Measurements from ENCODE around the gene OSBP2.
"Not testable (repeated sequence)": the region's sequence is repeated elsewhere in the genome, so short reads cannot be mapped to it uniquely, and the experiment has no call there.

Gene OSBP2

DNA sequence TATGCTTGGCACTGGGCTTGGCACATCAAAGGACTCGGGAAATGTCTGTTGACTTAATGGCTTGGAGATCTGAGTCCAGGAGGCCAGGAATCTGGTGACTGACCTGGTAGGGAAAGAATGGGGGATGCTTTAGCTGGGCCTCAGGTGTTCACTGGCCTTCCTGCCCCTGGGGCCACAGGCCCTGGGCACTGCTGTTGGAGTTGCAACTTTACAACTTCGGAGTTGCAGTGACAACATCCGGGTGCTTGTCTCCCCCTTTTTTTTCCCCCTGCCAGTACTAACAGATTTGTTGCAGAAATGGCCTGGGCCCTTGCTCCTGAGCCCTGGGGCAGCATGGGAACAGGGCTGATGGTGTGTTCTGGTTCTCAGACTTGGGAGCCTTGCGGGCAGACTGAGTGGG, 23.8 kb downstream of the OSBP2 start:
- no peak for DNase-seq (ENCODE audit: low read depth)

DNA sequence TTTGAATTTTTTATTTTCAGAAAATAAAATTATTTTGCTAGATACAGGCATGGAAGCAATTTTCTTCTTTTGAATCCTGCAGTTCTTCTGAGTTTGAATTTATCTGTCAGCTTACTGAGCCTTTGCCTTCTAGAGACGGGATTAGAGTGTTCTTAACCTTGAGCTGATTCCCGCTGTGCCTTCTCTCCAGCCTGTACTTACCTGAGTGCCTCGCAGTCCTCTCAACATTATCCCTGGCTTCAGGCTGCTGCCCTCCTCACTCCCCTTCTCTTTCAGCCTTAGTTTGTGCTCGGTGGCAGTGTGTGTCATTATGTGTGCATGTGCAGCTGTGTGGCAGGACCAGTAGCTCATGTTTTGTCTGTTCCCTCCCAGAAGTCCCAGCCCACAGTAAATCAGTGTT, 24.3 kb downstream of the OSBP2 start:
- no peak for DNase-seq (ENCODE audit: low read depth)

DNA sequence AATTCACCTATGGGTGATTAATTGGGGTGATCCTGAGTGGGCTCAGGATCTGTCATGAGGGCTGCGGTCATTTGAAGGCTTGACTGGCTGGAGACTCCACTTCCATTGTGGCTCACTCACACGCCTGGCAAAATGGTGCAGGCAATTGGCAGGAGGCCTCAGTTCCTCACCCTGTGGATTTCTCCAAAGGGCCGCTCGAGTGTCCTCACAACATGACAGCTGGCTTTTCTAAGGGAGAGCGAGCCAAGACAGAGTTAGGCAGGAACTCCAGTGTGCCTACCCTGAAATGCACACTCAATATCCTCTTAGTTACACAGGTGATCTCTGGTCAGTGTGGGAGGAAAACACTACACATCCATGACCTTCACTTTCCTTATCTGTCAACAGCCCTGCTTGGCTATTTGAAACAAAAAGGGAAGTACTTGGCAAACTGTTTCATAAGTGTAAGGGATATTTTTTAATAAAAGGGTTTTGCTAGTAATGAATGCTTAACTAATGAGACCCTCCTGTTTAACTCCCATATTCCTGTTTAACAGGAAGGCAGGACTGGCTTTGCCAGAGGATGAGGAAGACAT, 25.7 kb downstream of the OSBP2 start:
- DNase-seq (ENCODE audit: low read depth): no peak

- DNase-seq (ENCODE audit: low read depth): no peak
These were observed 27.1 kb downstream of the OSBP2 start for GRCh38 chr22:30721741-30722140.

GRCh38 chr22:30728826-30729225, 34.2 kb downstream of the OSBP2 start:
- no peak for DNase-seq (ENCODE audit: low read depth)

DNA sequence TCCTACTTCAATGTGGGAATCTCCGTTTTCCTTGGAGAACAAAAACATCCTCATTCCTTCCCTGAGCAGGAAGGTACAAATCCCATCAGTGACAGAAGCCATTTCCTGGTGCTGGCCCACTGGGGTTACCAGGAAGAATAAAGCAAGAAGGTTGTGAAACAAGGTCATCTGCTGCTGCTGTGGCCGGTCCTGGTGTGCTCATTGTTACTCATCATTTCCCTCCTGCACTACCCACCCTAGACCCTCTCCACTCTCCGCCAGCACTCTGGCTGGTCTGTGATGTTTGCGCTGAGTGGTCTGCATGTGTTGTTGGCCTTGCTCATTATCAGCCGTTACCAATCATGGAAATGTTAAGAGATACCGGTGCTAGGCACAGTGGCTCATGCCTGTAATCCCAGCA, 37.0 kb downstream of the OSBP2 start:
- no peak for DNase-seq (ENCODE audit: low read depth)

- DNase-seq (ENCODE audit: low read depth): no peak
These were observed 37.8 kb downstream of the OSBP2 start for GRCh38 chr22:30732426-30732825.

- peak; percentile 71 for DNase-seq (ENCODE audit: low read depth)
These were observed 38.5 kb downstream of the OSBP2 start for GRCh38 chr22:30733181-30733631.

GRCh38 chr22:30740007-30740406, 45.3 kb downstream of the OSBP2 start:
- not testable (repeated sequence) for DNase-seq (ENCODE audit: low read depth)

DNA sequence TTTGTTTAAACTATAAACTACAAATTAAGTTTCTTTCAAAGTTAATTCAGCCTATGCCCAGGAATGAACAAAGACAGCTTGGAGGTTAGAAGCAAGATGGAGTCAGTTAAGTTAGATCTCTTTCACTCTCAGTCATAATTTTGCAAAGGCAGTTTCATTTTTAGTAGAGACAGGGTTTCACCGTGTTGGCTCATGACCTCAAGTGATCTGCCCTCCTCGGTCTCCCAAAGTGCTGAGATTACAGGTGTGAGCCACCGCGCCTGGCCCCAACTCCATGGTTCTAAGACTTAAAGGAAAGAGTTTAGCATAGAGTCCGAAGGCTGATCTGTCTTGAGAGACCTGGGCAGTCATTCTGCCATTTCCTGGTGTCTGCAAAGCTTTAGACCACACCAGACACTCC, 45.8 kb downstream of the OSBP2 start:
- DNase-seq (ENCODE audit: low read depth): not testable (repeated sequence)

- peak; percentile 19 for DNase-seq (ENCODE audit: low read depth)
These were observed 47.9 kb downstream of the OSBP2 start for GRCh38 chr22:30742291-30743256.

DNA sequence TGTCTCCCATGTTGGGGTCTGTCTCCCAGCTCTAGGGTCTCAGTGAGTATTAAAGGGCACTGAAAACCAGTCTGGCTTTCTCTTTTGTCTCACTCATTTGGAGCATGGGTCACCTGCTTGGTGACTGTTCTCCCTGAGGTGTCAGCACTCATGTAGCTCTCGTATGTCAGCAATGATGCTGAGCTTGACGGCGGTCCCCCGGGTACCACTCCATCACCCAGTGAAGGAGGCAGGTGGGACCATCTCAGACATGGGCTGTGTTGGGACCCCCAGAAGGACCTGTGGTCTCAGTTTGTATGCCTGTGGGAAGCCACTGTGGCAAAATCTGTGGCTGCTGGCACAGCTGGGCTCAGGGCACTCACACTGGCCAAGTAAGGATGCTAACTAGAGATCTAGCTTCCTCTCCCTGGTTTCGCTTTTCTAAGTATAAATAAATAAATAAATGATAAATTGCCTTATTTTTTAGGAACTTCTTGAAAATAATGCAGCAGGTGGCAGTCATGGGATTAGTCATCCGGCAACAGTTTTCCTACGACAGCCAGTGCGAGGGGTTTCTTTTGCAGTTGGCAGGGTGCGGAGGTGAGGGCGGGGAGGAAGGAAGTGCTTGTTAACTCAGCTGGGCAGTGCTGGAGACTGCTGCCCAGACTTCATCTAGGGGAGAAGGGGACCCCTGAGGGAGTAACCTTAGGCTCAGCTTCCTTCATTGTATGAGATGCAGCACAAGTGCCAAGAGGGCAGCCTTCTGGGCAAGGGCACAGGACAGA, 48.8 kb downstream of the OSBP2 start:
- no peak for DNase-seq (ENCODE audit: low read depth)

- no peak for DNase-seq (ENCODE audit: low read depth)
These were observed 49.5 kb downstream of the OSBP2 start for GRCh38 chr22:30744224-30744623.

- DNase-seq (ENCODE audit: low read depth): no peak
These were observed 52.8 kb downstream of the OSBP2 start for GRCh38 chr22:30747493-30747892.

DNA sequence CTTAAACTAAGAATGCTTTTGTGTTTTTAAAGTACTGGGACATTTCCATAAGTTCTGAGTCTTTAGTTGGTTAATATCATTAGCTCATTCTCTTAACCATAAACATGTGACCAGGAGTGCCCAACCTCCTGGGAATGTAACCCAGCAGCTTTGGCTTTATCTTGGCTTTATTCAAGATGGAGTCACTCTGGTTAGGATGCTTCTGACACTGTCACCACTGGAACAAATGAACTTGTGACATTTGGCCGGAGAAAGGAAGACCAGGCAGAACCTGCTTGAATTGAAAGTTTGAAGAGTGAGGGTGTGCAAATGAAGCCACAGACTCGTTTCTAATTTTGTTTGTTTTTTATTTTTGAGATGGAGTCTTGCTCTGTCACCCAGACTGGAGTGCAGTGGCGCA, 54.6 kb downstream of the OSBP2 start:
- no peak for DNase-seq (ENCODE audit: low read depth)

- no peak for DNase-seq (ENCODE audit: low read depth)
These were observed 55.2 kb downstream of the OSBP2 start for GRCh38 chr22:30749849-30750248.

GRCh38 chr22:30751529-30751928, 56.9 kb downstream of the OSBP2 start:
- no peak for DNase-seq (ENCODE audit: low read depth)

DNA sequence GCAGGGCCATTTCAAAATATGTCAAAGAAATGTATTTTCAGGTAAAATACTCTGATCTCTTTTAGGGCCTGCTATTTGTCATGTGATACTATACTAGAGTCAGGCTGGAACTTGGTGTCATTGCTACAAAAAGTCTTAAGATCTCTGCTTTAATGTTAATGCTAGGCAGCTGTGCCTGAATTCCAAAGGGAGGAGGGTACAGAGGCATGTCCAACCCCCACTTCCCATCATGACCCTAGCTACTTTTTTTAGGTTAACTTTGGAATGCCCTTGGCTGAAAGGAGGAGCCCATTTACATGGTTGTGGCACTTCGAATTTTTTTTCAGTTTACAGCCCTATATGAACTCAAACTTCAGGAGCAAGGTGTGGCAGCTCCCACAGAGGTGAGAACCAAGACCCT, 58.1 kb downstream of the OSBP2 start:
- DNase-seq (ENCODE audit: low read depth): peak; percentile 53

GRCh38 chr22:30753701-30754100, 59.0 kb downstream of the OSBP2 start:
- peak; percentile 30 for DNase-seq (ENCODE audit: low read depth)

- DNase-seq (ENCODE audit: low read depth): no peak
These were observed 59.8 kb downstream of the OSBP2 start for GRCh38 chr22:30754521-30754920.

DNA sequence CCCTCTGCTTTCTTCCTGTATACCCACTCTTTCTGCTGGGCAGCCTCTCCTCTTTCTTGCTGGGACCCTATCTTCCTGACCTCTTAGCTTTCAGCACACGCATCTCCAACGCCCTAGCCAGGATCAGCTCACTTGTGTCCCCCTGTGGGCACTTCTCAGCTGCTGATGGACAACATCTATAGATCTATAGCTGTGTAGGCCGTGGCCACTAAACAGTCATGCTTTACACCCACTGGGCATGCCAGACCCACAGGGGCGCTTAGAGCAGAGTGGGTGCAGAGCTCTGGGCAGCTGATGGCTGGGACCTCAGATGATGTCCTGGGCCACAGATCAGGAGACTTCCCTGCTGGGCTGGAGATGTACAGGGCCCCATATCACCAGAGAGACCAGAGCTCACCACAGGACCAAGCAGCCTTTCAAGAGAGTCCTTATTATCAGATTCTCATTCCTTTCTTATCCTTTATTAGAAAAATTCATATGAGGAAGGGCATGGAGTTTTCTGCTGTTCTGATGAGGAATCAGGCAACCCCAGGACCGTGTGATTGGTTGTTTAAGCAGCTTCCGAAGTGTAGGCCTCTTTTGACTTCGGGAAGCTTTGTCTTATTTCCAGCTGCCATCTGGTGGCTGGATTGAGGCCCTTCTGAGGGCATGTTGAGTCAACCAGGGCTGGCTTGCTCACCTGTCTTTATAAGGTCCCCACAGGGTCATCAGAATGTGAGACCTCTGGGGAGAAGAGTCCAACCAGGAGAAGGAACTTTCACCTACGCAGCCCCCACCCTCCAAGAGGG, 60.5 kb downstream of the OSBP2 start:
- DNase-seq (ENCODE audit: low read depth): peak; percentile 84

GRCh38 chr22:30755759-30756124, 61.1 kb downstream of the OSBP2 start:
- DNase-seq (ENCODE audit: low read depth): no peak

Measured in EH (cell line).